B cell (primary cell): ENCODE results near the gene FCER2. TPM values are rescaled to one million over a fixed set of nuclear protein-coding genes. Genes with fewer than 3 reads are reported as not detected.

Source experiments
- ATAC-seq: fragments of 200-7000 bp; cut with Tn5 transposase; one replicate; pipeline ENCODE4 v1.10.0; 2021; ENCODE audit warnings: low read depth, mild to moderate bottlenecking, moderate number of reproducible peaks, moderate library complexity
- CTCF ChIA-PET: fragments of 350-600 bp; sonication (Branson Sonifier 250); formaldehyde crosslinking; loops from one replicate; lab custom pipeline; 2021; ENCODE audit warnings: antibody characterized with exemption, inconsistent platforms; lab: Charles Lee
- POLR2A ChIA-PET: fragments of 350-600 bp; sonication (Branson Sonifier 250); formaldehyde crosslinking; loops from one replicate; lab custom pipeline; 2021; ENCODE audit warnings: antibody characterized with exemption; lab: Charles Lee
- DNase-seq: peaks from one replicate; pipeline ENCODE4 v3.0.0; 2013
- H2AFZ ChIP-seq: 2 replicates; pipeline ENCODE4 v1.6.1; 2012; ENCODE audit warnings: mild to moderate bottlenecking, low read depth, low read length; ENCODE audit not compliant: insufficient read depth, poor library complexity, severe bottlenecking
- H3K27ac ChIP-seq, 2 donors: 1 replicate in 1 of 2; 2 replicates in 1 of 2; pipeline ENCODE4 v1.5.1; 2012 to 2013; ENCODE audit warnings: low read length in 2 of 2, mild to moderate bottlenecking in 2 of 2, moderate library complexity in 1 of 2
- H3K27me3 ChIP-seq, 4 experiments: fragments of 200-600 bp in 1 of 4; sonication (generic) in 1 of 4; replicated peaks in 1 of 4; 1 replicate in 2 of 4; 2 replicates in 2 of 4; pipeline versions ENCODE4 v1.6.1 to v1.7.0; 2013 to 2016; ENCODE audit warnings: low read length in 3 of 4, mild to moderate bottlenecking in 2 of 4, mixed read lengths in 1 of 4, moderate library complexity in 1 of 4; ENCODE audit not compliant: insufficient read depth in 4 of 4, control insufficient read depth in 3 of 4; ENCODE audit errors: control extremely low read depth in 1 of 4
- H3K36me3 ChIP-seq, 2 experiments: replicated peaks in 1 of 2; 1 replicate in 1 of 2; 2 replicates in 1 of 2; pipeline versions ENCODE4 v1.6.1 to v1.7.1; 2013; ENCODE audit warnings: low read length in 1 of 2; ENCODE audit not compliant: insufficient read depth in 2 of 2, control insufficient read depth in 1 of 2; ENCODE audit errors: control extremely low read depth in 1 of 2, extremely low read depth in 1 of 2
- H3K4me1 ChIP-seq, 2 donors: fragments of 200-600 bp in 1 of 2; sonication (generic) in 1 of 2; 1 replicate in 1 of 2; 2 replicates in 1 of 2; pipeline versions ENCODE4 v1.5.1 to v1.6.1; 2013 to 2017; ENCODE audit warnings: low read length in 2 of 2; ENCODE audit not compliant: control insufficient read depth in 2 of 2, insufficient read depth in 2 of 2
- H3K4me2 ChIP-seq: replicated peaks from 2 replicates; pipeline ENCODE3; 2012; ENCODE audit warnings: mild to moderate bottlenecking, low read depth, low read length; ENCODE audit not compliant: poor library complexity, severe bottlenecking
- H3K4me3 ChIP-seq, 5 experiments: fragments of 200-600 bp in 1 of 5; sonication (generic) in 1 of 5; 1 replicate in 3 of 5; 2 replicates in 2 of 5; pipeline versions ENCODE4 v1.5.1 to v1.7.0; 2011 to 2016; ENCODE audit warnings: low read length in 4 of 5, mild to moderate bottlenecking in 4 of 5, low read depth in 2 of 5, control low read depth in 1 of 5, moderate library complexity in 1 of 5; ENCODE audit not compliant: insufficient read depth in 1 of 5; ENCODE audit errors: control extremely low read depth in 1 of 5, extremely low read depth in 1 of 5
- H3K79me2 ChIP-seq: fragments of 200-600 bp; sonication (generic); one replicate; pipeline ENCODE4 v1.6.0; 2016; ENCODE audit warnings: low read length; ENCODE audit not compliant: control insufficient read depth, insufficient read depth
- H3K9ac ChIP-seq: fragments of 200-600 bp; sonication (generic); 2 replicates; pipeline ENCODE4 v1.6.1; 2017; ENCODE audit warnings: mild to moderate bottlenecking, low read length, moderate library complexity
- H3K9me3 ChIP-seq, 3 donors: one replicate each; pipeline versions ENCODE4 v1.6.1 to v1.7.1; 2013; ENCODE audit warnings: low read length in 2 of 3; ENCODE audit not compliant: control insufficient read depth in 2 of 3, insufficient read depth in 1 of 3; ENCODE audit errors: control extremely low read depth in 1 of 3
- H4K20me1 ChIP-seq: 2 replicates; pipeline ENCODE4 v1.6.0; 2012; ENCODE audit warnings: mild to moderate bottlenecking, low read length; ENCODE audit not compliant: insufficient read depth, control insufficient read depth, poor library complexity, severe bottlenecking
- H3K27ac Mint-ChIP-seq: one replicate; pipeline ENCODE4 v1.8.0; 2021; ENCODE audit warnings: mixed read lengths
- H3K27me3 Mint-ChIP-seq: one replicate; pipeline ENCODE4 v1.8.0; 2021; ENCODE audit warnings: mixed read lengths
- H3K4me1 Mint-ChIP-seq: one replicate; pipeline ENCODE4 v1.8.0; 2021; ENCODE audit warnings: mixed read lengths
- H3K4me3 Mint-ChIP-seq: one replicate; pipeline ENCODE4 v1.8.0; 2021; ENCODE audit warnings: mixed read lengths
- H3K9me3 Mint-ChIP-seq: one replicate; pipeline ENCODE4 v1.8.0; 2022; ENCODE audit warnings: mixed read lengths; ENCODE audit not compliant: insufficient read depth
- CTCF ChIP-seq: fragments of 200-600 bp; IDR thresholded peaks from one replicate; pipeline ENCODE4 v1.8.0; 2022; ENCODE audit warnings: antibody characterized with exemption, mild to moderate bottlenecking
- EZH2 ChIP-seq: IDR thresholded peaks from 2 replicates; pipeline ENCODE4 v1.6.1; 2012; ENCODE audit warnings: borderline replicate concordance, low read depth, mild to moderate bottlenecking, moderate library complexity, low read length; ENCODE audit not compliant: insufficient read depth, poor library complexity, severe bottlenecking
- WGBS: methylation state at CpG from one replicate; pipeline ENCODE4 v1.1.5; 2013; ENCODE audit warnings: missing lambda C conversion rate; ENCODE audit not compliant: insufficient coverage; 5-methylcytosine and 5-hydroxymethylcytosine counted together
- intact Hi-C: fragments of 100-400 bp; cut with micrococcal nuclease; formaldehyde crosslinking; loops from one replicate; pipeline ENCODE4 v1.10.0; 2022
- polyA plus RNA-seq: library from polyadenylated mRNA; depleted of rRNA; stranded (reverse); fragments of >200 nt; gene quantifications from 2 replicates; pipeline ENCODE4 v1.2.3, GENCODE V29; 2012
- total RNA-seq, 2 donors: library from RNA; stranded (reverse); fragments of 120-200 nt in 1 of 2; gene quantifications; 1 replicate in 1 of 2; 2 replicates in 1 of 2; pipeline versions ENCODE4 v1.2.3 to v1.2.4, GENCODE V29; 2013 to 2022

FCER2 gene
- total and polyA plus RNA-seq, 2 donors (not counting 1 experiment from before 2014, with no cell fraction given), result 17.1 to 419 TPM

GRCh38 chr19:7706188-7706954, 4.4 kb upstream of the FCER2 start:
- H3K27me3 Mint-ChIP-seq, result no peaks in the 10 kb centered on the region
- H3K9me3 Mint-ChIP-seq, result no peaks in the 10 kb centered on the region
- Histone ChIP-seq H3K36me3 (no peaks in the 10 kb centered on the region), H3K79me2 (peaks cover 68% of the 10 kb centered on the region), H4K20me1 (no peaks in the 10 kb centered on the region), H3K27ac (peak overlapping the region; percentile 95 to 98), H3K4me1 (peaks cover 88 to 97% of the 10 kb centered on the region in 2 donors), H3K9ac (peak overlapping the region; percentile 38), H3K27me3 (no peaks in the 10 kb centered on the region), H3K9me3 (peaks cover 0 to 2% (median 0%) of the 10 kb centered on the region in 3 donors), H3K4me3 (peak overlapping the region in 4 of 5 experiments; percentile 12 to 42 (median 18)), H3K4me2 (peak overlapping the region; percentile 71), H2AFZ (peak overlapping the region; percentile 39)
- ATAC-seq (no peak), DNase-seq (no peak)
- ChIA-PET POLR2A (interaction anchor here (0.6 to 1.5 kb wide), 6 partner anchors 11 to 97 kb away, joined by 3 to 9 read pairs (median 5); no protein-coding TSS in a partner anchor), CTCF (interaction anchor here (1.0 to 3.2 kb wide), 6 partner anchors 10 to 93 kb away, joined by 3 to 24 read pairs (median 4); partner anchors contain the start of gene TRAPPC5)
- TF ChIP-seq CTCF (no peak), EZH2 (no peak)
- peak overlapping the region; percentile 100 for H3K27ac Mint-ChIP-seq
- intact Hi-C loops, result loop anchor here (10.0 kb wide), 1 partner anchor 362 kb away; the partner anchor contains the start of gene ARHGEF18
- WGBS, result 82% methylated on average over 7 of the region's 14 CpGs
- H3K4me1 Mint-ChIP-seq, result peaks cover 87% of the 10 kb centered on the region
- H3K4me3 Mint-ChIP-seq, result peak overlapping the region; percentile 87
